ENCODE results near the gene SCRN3.
"Not testable (repeated sequence)": the region's sequence is repeated elsewhere in the genome, so short reads cannot be mapped to it uniquely, and the experiment has no call there.

The SCRN3 gene

GRCh38 chr2:174395284-174395968 is at the start of gene SCRN3:
Gene SCRN3, plus strand, starts transcription at chr2:174395730. Its CDS starts 2,554 bp downstream, at chr2:174398284.
- DNase-seq, result peak; percentile 85

GRCh38 chr2:174350018-174350417 is 45.5 kb upstream of the SCRN3 start:
- DNase-seq, result no peak

- no peak for DNase-seq
These were observed 44.8 kb upstream of the SCRN3 start for GRCh38 chr2:174350593-174351181.

GRCh38 chr2:174353004-174353403 is 42.5 kb upstream of the SCRN3 start:
- DNase-seq, result no peak

GRCh38 chr2:174356347-174356746 is 39.2 kb upstream of the SCRN3 start:
- DNase-seq, result no peak

- DNase-seq, result not testable (repeated sequence)
These were observed 35.9 kb upstream of the SCRN3 start for GRCh38 chr2:174359663-174360062.

GRCh38 chr2:174362949-174363348 is 32.6 kb upstream of the SCRN3 start:
- DNase-seq, result no peak

GRCh38 chr2:174363492-174364225 is 31.9 kb upstream of the SCRN3 start:
- not testable (repeated sequence) for DNase-seq

- DNase-seq, result no peak
These were observed 30.9 kb upstream of the SCRN3 start for GRCh38 chr2:174364628-174365027.

- no peak for DNase-seq
These were observed 30.0 kb upstream of the SCRN3 start for GRCh38 chr2:174365571-174365970.

- no peak for DNase-seq
These were observed 26.8 kb upstream of the SCRN3 start for GRCh38 chr2:174368691-174369090.

- DNase-seq, result no peak
These were observed 18.6 kb upstream of the SCRN3 start for GRCh38 chr2:174376967-174377366.

GRCh38 chr2:174383796-174384195 is 11.7 kb upstream of the SCRN3 start:
- DNase-seq, result no peak

GRCh38 chr2:174385201-174385600 is 10.3 kb upstream of the SCRN3 start:
- no peak for DNase-seq

- DNase-seq, result not testable (repeated sequence)
These were observed 6.8 kb upstream of the SCRN3 start for GRCh38 chr2:174388706-174389105.

GRCh38 chr2:174389542-174389941 is 6.0 kb upstream of the SCRN3 start:
- DNase-seq, result no peak

GRCh38 chr2:174390303-174390702 is 5.2 kb upstream of the SCRN3 start:
- not testable (repeated sequence) for DNase-seq

- DNase-seq, result no peak
These were observed 2.8 kb upstream of the SCRN3 start for GRCh38 chr2:174392706-174393105.

GRCh38 chr2:174395969-174396630 is 570 bp downstream of the SCRN3 start:
- no peak for DNase-seq

- no peak for DNase-seq
These were observed 2.2 kb downstream of the SCRN3 start for GRCh38 chr2:174397773-174398172.

- no peak for DNase-seq
These were observed 3.6 kb downstream of the SCRN3 start for GRCh38 chr2:174399171-174399570.

- DNase-seq, result no peak
These were observed 5.3 kb downstream of the SCRN3 start for GRCh38 chr2:174400853-174401252.

GRCh38 chr2:174403628-174404027 is 8.1 kb downstream of the SCRN3 start:
- DNase-seq, result no peak

All from activated CD4-positive, alpha-beta T cell treated with anti-CD3 and anti-CD28 coated beads, Interleukin-2, Interleukin-6, amounts not matched to agents 100 ng/mL and 50 ng/mL, durations not matched to agents 16 hours and 8 hours (primary cell).